ENCODE results near the gene RNF224. TPM values are rescaled to one million over a fixed set of nuclear protein-coding genes. Genes with fewer than 3 reads are reported as not detected.
A peak's percentile ranks its signal among the peaks of the same experiment; 100 is the strongest.

RNF224 gene
- total and polyA plus RNA-seq, 2 of the 13 experiments (the other 11 are each of a cell fraction or from before 2014, with no cell fraction given): 0.09 TPM; not detected in 1

DNA sequence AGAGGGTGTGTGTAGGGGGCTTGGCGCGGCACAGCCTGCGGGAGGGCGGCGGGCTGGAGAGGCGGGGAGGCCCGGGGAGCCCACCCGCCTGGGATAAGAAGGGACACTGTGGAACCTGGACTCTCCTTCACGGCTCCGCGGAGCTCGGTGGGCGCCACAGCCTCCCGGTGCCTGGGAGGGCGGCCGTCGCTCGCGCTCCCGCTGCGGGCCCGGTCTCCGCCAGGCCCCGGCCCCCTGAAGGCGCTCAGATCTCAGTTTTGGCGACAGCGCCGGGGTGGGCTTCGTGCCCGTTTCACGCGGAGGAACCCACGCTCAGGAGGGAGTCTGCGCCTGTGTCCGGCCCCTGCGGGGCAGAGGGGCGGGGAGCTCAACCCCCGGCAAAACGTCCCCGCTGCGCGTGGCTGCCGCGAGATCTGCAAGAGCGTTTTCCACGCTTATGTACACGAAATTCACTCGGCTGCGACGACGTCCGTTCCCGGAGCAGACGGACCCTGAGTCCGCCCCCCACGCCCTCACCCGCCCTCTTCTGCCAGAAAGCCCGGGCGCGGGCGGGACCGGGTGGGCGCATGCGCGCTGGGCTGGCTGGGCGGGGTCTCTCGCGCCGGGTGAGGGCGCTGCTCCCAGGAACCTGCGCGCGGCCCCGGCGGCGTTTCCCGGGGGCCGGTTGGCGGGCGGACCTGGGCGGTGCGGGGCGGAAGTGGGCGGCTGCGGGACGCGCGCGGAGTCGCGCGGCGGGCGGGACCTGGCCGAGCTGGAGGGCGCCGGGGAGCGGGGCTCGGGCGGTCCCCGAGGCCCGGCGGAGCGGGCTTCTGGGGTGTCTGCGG is 27.5 kb downstream of the RNF224 start, which contains the start of gene NELFB (continued):
- TF ChIP-seq, protein P1, sequence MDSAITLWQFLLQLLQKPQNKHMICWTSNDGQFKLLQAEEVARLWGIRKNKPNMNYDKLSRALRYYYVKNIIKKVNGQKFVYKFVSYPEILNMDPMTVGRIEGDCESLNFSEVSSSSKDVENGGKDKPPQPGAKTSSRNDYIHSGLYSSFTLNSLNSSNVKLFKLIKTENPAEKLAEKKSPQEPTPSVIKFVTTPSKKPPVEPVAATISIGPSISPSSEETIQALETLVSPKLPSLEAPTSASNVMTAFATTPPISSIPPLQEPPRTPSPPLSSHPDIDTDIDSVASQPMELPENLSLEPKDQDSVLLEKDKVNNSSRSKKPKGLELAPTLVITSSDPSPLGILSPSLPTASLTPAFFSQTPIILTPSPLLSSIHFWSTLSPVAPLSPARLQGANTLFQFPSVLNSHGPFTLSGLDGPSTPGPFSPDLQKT (CRISPR knock-in tag; IDR thresholded peaks at IDR 0.05; ENCODE audit: borderline replicate concordance): no peak
- TF ChIP-seq PAXIP1 (CRISPR knock-in tag; conservative IDR thresholded peaks at IDR 0.05): no peak
- no peak for TF ChIP-seq SYNCRIP (IDR thresholded peaks at IDR 0.05; ENCODE audit: insufficient read depth, low read depth, low read length)
- TF ChIP-seq CENPT (CRISPR knock-in tag; IDR thresholded peaks at IDR 0.05; ENCODE audit: low read depth): no peak
- TF ChIP-seq, protein P2, sequence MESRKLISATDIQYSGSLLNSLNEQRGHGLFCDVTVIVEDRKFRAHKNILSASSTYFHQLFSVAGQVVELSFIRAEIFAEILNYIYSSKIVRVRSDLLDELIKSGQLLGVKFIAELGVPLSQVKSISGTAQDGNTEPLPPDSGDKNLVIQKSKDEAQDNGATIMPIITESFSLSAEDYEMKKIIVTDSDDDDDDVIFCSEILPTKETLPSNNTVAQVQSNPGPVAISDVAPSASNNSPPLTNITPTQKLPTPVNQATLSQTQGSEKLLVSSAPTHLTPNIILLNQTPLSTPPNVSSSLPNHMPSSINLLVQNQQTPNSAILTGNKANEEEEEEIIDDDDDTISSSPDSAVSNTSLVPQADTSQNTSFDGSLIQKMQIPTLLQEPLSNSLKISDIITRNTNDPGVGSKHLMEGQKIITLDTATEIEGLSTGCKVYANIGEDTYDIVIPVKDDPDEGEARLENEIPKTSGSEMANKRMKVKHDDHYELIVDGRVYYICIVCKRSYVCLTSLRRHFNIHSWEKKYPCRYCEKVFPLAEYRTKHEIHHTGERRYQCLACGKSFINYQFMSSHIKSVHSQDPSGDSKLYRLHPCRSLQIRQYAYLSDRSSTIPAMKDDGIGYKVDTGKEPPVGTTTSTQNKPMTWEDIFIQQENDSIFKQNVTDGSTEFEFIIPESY (CRISPR knock-in tag; IDR thresholded peaks at IDR 0.05): no peak
- TF ChIP-seq, protein P3, sequence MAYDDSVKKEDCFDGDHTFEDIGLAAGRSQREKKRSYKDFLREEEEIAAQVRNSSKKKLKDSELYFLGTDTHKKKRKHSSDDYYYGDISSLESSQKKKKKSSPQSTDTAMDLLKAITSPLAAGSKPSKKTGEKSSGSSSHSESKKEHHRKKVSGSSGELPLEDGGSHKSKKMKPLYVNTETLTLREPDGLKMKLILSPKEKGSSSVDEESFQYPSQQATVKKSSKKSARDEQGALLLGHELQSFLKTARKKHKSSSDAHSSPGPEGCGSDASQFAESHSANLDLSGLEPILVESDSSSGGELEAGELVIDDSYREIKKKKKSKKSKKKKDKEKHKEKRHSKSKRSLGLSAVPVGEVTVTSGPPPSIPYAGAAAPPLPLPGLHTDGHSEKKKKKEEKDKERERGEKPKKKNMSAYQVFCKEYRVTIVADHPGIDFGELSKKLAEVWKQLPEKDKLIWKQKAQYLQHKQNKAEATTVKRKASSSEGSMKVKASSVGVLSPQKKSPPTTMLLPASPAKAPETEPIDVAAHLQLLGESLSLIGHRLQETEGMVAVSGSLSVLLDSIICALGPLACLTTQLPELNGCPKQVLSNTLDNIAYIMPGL (CRISPR knock-in tag; IDR thresholded peaks at IDR 0.05; ENCODE audit: borderline replicate concordance in 1 of 2, low read depth in 1 of 2): peak; percentile 17 to 34; a peak in 2 of 4 replicates
- TF ChIP-seq, protein P4, sequence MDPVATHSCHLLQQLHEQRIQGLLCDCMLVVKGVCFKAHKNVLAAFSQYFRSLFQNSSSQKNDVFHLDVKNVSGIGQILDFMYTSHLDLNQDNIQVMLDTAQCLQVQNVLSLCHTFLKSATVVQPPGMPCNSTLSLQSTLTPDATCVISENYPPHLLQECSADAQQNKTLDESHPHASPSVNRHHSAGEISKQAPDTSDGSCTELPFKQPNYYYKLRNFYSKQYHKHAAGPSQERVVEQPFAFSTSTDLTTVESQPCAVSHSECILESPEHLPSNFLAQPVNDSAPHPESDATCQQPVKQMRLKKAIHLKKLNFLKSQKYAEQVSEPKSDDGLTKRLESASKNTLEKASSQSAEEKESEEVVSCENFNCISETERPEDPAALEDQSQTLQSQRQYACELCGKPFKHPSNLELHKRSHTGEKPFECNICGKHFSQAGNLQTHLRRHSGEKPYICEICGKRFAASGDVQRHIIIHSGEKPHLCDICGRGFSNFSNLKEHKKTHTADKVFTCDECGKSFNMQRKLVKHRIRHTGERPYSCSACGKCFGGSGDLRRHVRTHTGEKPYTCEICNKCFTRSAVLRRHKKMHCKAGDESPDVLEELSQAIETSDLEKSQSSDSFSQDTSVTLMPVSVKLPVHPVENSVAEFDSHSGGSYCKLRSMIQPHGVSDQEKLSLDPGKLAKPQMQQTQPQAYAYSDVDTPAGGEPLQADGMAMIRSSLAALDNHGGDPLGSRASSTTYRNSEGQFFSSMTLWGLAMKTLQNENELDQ (CRISPR knock-in tag; IDR thresholded peaks at IDR 0.05; ENCODE audit: borderline replicate concordance): no peak
- no peak for TF ChIP-seq NCOA1 (CRISPR knock-in tag; IDR thresholded peaks at IDR 0.05)
- peak; percentile 70; the same call in 1 of the 2 replicates for TF ChIP-seq MAX (IDR thresholded peaks at IDR 0.05)
- TF ChIP-seq SKI (IDR thresholded peaks at IDR 0.05; ENCODE audit: partially characterized antibody): peak; percentile 23
- no peak for TF ChIP-seq ZNF431 (CRISPR knock-in tag; IDR thresholded peaks at IDR 0.05; ENCODE audit: borderline replicate concordance, low read depth)
- no peak for TF ChIP-seq SUZ12 (IDR thresholded peaks at IDR 0.05; ENCODE audit: low read depth, low read length)
- no peak for TF ChIP-seq LBX2 (CRISPR knock-in tag; IDR thresholded peaks at IDR 0.05; ENCODE audit: borderline replicate concordance)
